CD4-positive, alpha-beta T cell (primary cell): ENCODE measurements around the gene SEMA5A. TPM values are rescaled to one million over a fixed set of nuclear protein-coding genes. Genes with fewer than 3 reads are reported as not detected.

Experiments
- ATAC-seq: fragments of 200-7000 bp; cut with Tn5 transposase; one replicate; pipeline ENCODE4 v1.10.0; 2022; ENCODE audit warnings: mild to moderate bottlenecking; ENCODE audit not compliant: poor library complexity
- CTCF ChIA-PET: fragments of 350-600 bp; sonication (Branson Sonifier 250); formaldehyde crosslinking; loops from one replicate; lab custom pipeline; 2021; ENCODE audit warnings: antibody characterized with exemption, inconsistent platforms; lab: Charles Lee
- POLR2A ChIA-PET: fragments of 350-600 bp; sonication (Branson Sonifier 250); formaldehyde crosslinking; loops from one replicate; lab custom pipeline; 2021; ENCODE audit warnings: antibody characterized with exemption, inconsistent platforms; lab: Charles Lee
- DNase-seq, 14 experiments: peaks; one replicate each; pipeline ENCODE4 v3.0.0-alpha.2; 2013 to 2020; ENCODE audit warnings: mixed read lengths in 2 of 14
- H3K27ac ChIP-seq, 2 donors: one replicate each; pipeline versions ENCODE4 v1.5.1 to v1.7.0; 2013; ENCODE audit warnings: low read length in 2 of 2, low read depth in 1 of 2, mild to moderate bottlenecking in 1 of 2
- H3K27me3 ChIP-seq, 2 experiments: 1 replicate in 1 of 2; 2 replicates in 1 of 2; pipeline versions ENCODE4 v1.6.1 to v1.7.0; 2013; ENCODE audit warnings: low read length in 2 of 2, control low read depth in 1 of 2, mild to moderate bottlenecking in 1 of 2, moderate library complexity in 1 of 2; ENCODE audit not compliant: insufficient read depth in 2 of 2, control insufficient read depth in 1 of 2
- H3K36me3 ChIP-seq: one replicate; pipeline ENCODE4 v1.6.1; 2013; ENCODE audit warnings: low read length, control low read depth; ENCODE audit not compliant: insufficient read depth
- H3K4me1 ChIP-seq: one replicate; pipeline ENCODE4 v1.6.1; 2013; ENCODE audit warnings: low read length, control low read depth; ENCODE audit not compliant: insufficient read depth
- H3K4me3 ChIP-seq: one replicate; pipeline ENCODE4 v1.5.1; 2013; ENCODE audit warnings: mild to moderate bottlenecking, low read length, moderate library complexity
- H3K9me3 ChIP-seq, 2 experiments: 1 replicate in 1 of 2; 2 replicates in 1 of 2; pipeline versions ENCODE4 v1.6.1 to v1.7.0; 2013; ENCODE audit warnings: low read length in 2 of 2, mild to moderate bottlenecking in 2 of 2, control low read depth in 1 of 2, moderate library complexity in 1 of 2; ENCODE audit not compliant: control insufficient read depth in 1 of 2, insufficient read depth in 1 of 2
- H3K27ac Mint-ChIP-seq: one replicate; pipeline ENCODE4 v1.8.0; 2020; ENCODE audit warnings: mixed read lengths
- H3K27me3 Mint-ChIP-seq: one replicate; pipeline ENCODE4 v1.8.0; 2021; ENCODE audit warnings: mixed read lengths
- H3K36me3 Mint-ChIP-seq: one replicate; pipeline ENCODE4 v1.8.0; 2021; ENCODE audit warnings: low read depth, mixed read lengths
- H3K4me1 Mint-ChIP-seq: one replicate; pipeline ENCODE4 v1.8.0; 2021; ENCODE audit warnings: low read depth, mixed read lengths
- H3K4me3 Mint-ChIP-seq: one replicate; pipeline ENCODE4 v1.8.0; 2020; ENCODE audit warnings: mild to moderate bottlenecking, mixed read lengths
- H3K9me3 Mint-ChIP-seq: one replicate; pipeline ENCODE4 v1.8.0; 2020; ENCODE audit warnings: mixed read lengths
- intact Hi-C, 2 experiments: fragments of 100-400 bp; cut with DNase I in 1 of 2; cut with micrococcal nuclease in 1 of 2; formaldehyde crosslinking; loops; one replicate each; pipeline versions ENCODE4 v1.15.1 to v1.9.0; 2023 to 2025; cut with DNase I, micrococcal nuclease
- total RNA-seq, 174 experiments: library from RNA in 2 of 174; stranded (reverse) in 2 of 174; gene quantifications; one replicate each; pipeline ENCODE4 v1.2.3 and lab custom pipeline; 2021 to 2026
- TF ChIP-seq, protein P1 (sequence below): fragments of 200-600 bp; IDR thresholded peaks from one replicate; pipeline ENCODE4 v1.8.0; 2022; ENCODE audit warnings: antibody characterized with exemption, mild to moderate bottlenecking

SEMA5A gene
- total RNA-seq, 2 experiments from 2014 or later: 2.0 to 2.9 TPM

DNA sequence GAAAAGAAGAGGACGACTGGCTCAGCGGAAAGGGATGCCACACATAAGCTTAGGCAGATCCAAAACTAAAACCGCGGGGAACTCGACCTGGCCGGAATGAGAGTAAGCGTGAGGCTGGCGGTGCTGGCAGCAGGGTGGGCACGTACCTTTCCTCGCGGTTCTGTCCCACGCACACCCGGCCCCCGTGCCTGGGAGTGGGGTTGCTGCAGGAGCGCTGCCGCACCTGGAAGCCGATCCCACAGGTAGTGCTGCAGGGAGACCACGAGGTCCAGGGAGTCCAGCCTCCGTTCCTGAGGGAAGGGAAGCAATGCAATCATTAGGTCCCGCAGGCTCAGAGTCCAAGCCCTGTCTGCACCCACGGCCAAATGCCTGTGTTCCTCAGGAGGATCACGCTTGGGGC, 427.0 kb downstream of the SEMA5A start:
- POLR2A ChIA-PET: interaction anchor here (1.3 kb wide), 1 partner anchor 9 kb away, joined by 3 read pairs; no protein-coding TSS in a partner anchor
- no peak for DNase-seq
- Histone ChIP-seq H3K4me3 (no peak overlapping the region), H3K9me3 (peaks cover 0 to 17% of the 10 kb centered on the region in 2 experiments), H3K27me3 (no peaks in the 10 kb centered on the region), H3K36me3 (no peaks in the 10 kb centered on the region), H3K27ac (no peak overlapping the region), H3K4me1 (no peaks in the 10 kb centered on the region)
- Mint-ChIP-seq H3K27me3 (no peaks in the 10 kb centered on the region), H3K27ac (no peak overlapping the region), H3K4me3 (no peak overlapping the region), H3K36me3 (no peaks in the 10 kb centered on the region), H3K9me3 (peaks cover 8% of the 10 kb centered on the region), H3K4me1 (no peaks in the 10 kb centered on the region)
- TF ChIP-seq, protein P1, sequence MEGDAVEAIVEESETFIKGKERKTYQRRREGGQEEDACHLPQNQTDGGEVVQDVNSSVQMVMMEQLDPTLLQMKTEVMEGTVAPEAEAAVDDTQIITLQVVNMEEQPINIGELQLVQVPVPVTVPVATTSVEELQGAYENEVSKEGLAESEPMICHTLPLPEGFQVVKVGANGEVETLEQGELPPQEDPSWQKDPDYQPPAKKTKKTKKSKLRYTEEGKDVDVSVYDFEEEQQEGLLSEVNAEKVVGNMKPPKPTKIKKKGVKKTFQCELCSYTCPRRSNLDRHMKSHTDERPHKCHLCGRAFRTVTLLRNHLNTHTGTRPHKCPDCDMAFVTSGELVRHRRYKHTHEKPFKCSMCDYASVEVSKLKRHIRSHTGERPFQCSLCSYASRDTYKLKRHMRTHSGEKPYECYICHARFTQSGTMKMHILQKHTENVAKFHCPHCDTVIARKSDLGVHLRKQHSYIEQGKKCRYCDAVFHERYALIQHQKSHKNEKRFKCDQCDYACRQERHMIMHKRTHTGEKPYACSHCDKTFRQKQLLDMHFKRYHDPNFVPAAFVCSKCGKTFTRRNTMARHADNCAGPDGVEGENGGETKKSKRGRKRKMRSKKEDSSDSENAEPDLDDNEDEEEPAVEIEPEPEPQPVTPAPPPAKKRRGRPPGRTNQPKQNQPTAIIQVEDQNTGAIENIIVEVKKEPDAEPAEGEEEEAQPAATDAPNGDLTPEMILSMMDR: no peak
- CTCF ChIA-PET: no interaction called here
- ATAC-seq: no peak
- intact Hi-C loops: no loop called here

DNA sequence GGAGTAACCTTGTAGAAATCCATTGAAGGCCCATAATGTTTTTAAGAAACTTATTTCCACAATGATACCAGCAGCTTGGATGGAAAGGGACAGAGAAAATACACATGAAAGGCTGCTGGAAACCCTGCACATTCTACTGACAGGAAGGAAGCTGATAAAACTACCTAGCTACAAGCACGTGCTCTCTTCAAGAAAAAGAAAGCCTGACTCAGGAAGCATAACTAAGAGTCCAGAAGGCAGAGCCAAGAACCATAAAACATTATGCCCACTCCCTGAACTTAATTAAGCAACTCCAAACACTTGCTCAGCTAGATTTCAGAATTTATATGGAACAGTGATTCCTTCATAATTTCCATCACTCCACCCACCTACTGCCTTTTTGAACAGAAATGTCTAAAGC, 430.8 kb downstream of the SEMA5A start:
- H3K4me1 Mint-ChIP-seq: no peaks in the 10 kb centered on the region
- Histone ChIP-seq H3K36me3 (no peaks in the 10 kb centered on the region), H3K4me3 (no peak overlapping the region), H3K9me3 (peaks cover 0 to 7% of the 10 kb centered on the region in 2 experiments), H3K4me1 (no peaks in the 10 kb centered on the region), H3K27me3 (no peaks in the 10 kb centered on the region), H3K27ac (no peak overlapping the region)
- peaks cover 8% of the 10 kb centered on the region for H3K9me3 Mint-ChIP-seq
- H3K4me3 Mint-ChIP-seq: no peak overlapping the region
- DNase-seq: no peak
- no peaks in the 10 kb centered on the region for H3K27me3 Mint-ChIP-seq
- POLR2A ChIA-PET: no interaction called here
- intact Hi-C loops: no loop called here
- H3K36me3 Mint-ChIP-seq: no peaks in the 10 kb centered on the region
- CTCF ChIA-PET: no interaction called here
- no peak for ATAC-seq
- TF ChIP-seq, protein P1: no peak
- H3K27ac Mint-ChIP-seq: no peak overlapping the region

DNA sequence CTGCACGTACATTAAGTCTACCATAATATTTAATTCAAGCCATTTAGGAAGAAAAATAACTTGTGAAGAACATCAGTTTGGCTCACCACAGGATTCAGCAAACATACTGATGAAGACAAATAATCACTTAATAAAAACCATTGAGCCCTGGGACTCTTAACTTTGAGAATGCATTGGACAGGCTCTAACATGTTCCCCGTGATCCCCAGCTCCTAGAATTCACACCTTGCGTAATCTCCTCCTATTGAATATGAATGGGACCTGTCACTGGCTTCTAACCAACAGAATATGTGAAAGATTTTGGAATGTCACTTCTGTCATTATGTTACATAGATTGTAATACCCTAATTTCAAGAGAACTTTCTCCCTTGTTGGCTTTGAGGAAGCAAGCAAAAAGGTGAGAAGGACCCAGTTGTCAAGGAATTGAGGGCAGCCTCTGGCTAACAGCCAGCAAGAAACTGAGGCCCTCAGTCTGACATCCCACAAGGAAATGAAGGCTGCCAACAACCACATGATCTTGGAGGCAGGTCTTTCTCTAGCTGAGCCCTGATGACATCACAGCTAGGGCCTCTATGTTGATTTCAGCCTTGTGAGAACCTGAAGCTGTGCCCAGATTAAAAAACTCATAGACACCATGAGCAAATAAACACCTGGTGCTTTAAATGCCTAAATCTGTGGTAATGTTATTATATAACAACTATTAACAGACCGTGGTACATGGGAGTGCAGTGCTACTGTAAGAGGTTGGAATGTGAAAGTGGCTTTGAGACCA, 433.2 kb downstream of the SEMA5A start:
- no peaks in the 10 kb centered on the region for H3K4me1 ChIP-seq
- no peaks in the 10 kb centered on the region for H3K4me1 Mint-ChIP-seq
- H3K27ac Mint-ChIP-seq: no peak overlapping the region
- no peaks in the 10 kb centered on the region for H3K9me3 ChIP-seq
- DNase-seq (no peak), ATAC-seq (no peak)
- CTCF ChIA-PET: interaction anchor here (0.6 kb wide), 1 partner anchor 1511 kb away, joined by 3 read pairs; no protein-coding TSS in a partner anchor
- H3K9me3 Mint-ChIP-seq: peaks cover 8% of the 10 kb centered on the region
- no peaks in the 10 kb centered on the region for H3K36me3 ChIP-seq
- TF ChIP-seq, protein P1: no peak
- no peak overlapping the region for H3K27ac ChIP-seq
- H3K4me3 ChIP-seq: no peak overlapping the region
- no peaks in the 10 kb centered on the region for H3K36me3 Mint-ChIP-seq
- no peaks in the 10 kb centered on the region for H3K27me3 Mint-ChIP-seq
- H3K4me3 Mint-ChIP-seq: no peak overlapping the region
- intact Hi-C loops: no loop called here
- POLR2A ChIA-PET: no interaction called here
- no peaks in the 10 kb centered on the region for H3K27me3 ChIP-seq
